Liver (tissue), 3 donors: ENCODE measurements around the gene IL22RA1.

Experiments
- CTCF ChIP-seq: fragments of 150-350 bp; IDR thresholded peaks from 2 replicates; pipeline ENCODE4 v1.5.1; 2017; ENCODE audit warnings: improper control_type of control experiment, low read depth, low read length; ENCODE audit not compliant: missing input control
- MAX ChIP-seq: IDR thresholded peaks from 2 replicates; pipeline ENCODE4 v1.6.1; 2016; ENCODE audit warnings: antibody characterized with exemption
- TAF1 ChIP-seq: conservative IDR thresholded peaks from 2 replicates; pipeline ENCODE4 v1.6.1; 2016; ENCODE audit warnings: antibody characterized with exemption, mild to moderate bottlenecking
- donor health status: healthy.
- donor health status: healthy.

- TF ChIP-seq TAF1 (no peak), MAX (no peak), CTCF (no peak)
Observed at GRCh38 chr1:24089027-24089742, 53.8 kb downstream of the IL22RA1 start.
